Islet of Langerhans (tissue), 1 donor: ENCODE measurements around the gene RNF113B.

Source experiments
- FAIRE-seq: peaks from one replicate; lab custom pipeline; 2011; peaks lifted over from hg19 to GRCh38; lab: Jason Lieb, UNC

Gene RNF113B

GRCh38 chr13:98176777-98177608 lies at the start of gene RNF113B:
Gene RNF113B, minus strand, starts transcription at chr13:98177269. Its CDS starts 33 bp downstream, at chr13:98177236.
- no peak for FAIRE-seq

GRCh38 chr13:98226496-98226895 lies 49.4 kb upstream of the RNF113B start:
- FAIRE-seq = no peak

- FAIRE-seq = no peak
Observed at GRCh38 chr13:98225036-98225940, 48.2 kb upstream of the RNF113B start.

GRCh38 chr13:98224557-98224956 lies 47.5 kb upstream of the RNF113B start:
- no peak for FAIRE-seq

GRCh38 chr13:98223741-98224140 lies 46.7 kb upstream of the RNF113B start:
- no peak for FAIRE-seq

GRCh38 chr13:98222816-98223215 lies 45.7 kb upstream of the RNF113B start:
- FAIRE-seq = no peak

- no peak for FAIRE-seq
Observed at GRCh38 chr13:98222081-98222554, 45.0 kb upstream of the RNF113B start.

GRCh38 chr13:98221234-98221633 lies 44.2 kb upstream of the RNF113B start:
- FAIRE-seq = no peak

- FAIRE-seq = no peak
Observed at GRCh38 chr13:98220271-98220791, 43.3 kb upstream of the RNF113B start.

- FAIRE-seq = no peak
Observed at GRCh38 chr13:98219685-98220084, 42.6 kb upstream of the RNF113B start.

GRCh38 chr13:98217597-98217996 lies 40.5 kb upstream of the RNF113B start:
- FAIRE-seq = no peak

GRCh38 chr13:98216711-98217285 lies 39.7 kb upstream of the RNF113B start:
- no peak for FAIRE-seq

- no peak for FAIRE-seq
Observed at GRCh38 chr13:98216135-98216565, 39.1 kb upstream of the RNF113B start.

- peak; percentile 49 for FAIRE-seq
Observed at GRCh38 chr13:98215508-98215907, 38.4 kb upstream of the RNF113B start.

GRCh38 chr13:98214707-98215106 lies 37.6 kb upstream of the RNF113B start:
- FAIRE-seq = no peak

GRCh38 chr13:98214008-98214643 lies 37.1 kb upstream of the RNF113B start:
- FAIRE-seq = no peak

- FAIRE-seq = no peak
Observed at GRCh38 chr13:98213354-98213753, 36.3 kb upstream of the RNF113B start.

GRCh38 chr13:98212763-98213162 lies 35.7 kb upstream of the RNF113B start:
- no peak for FAIRE-seq

GRCh38 chr13:98208606-98209005 lies 31.5 kb upstream of the RNF113B start:
- no peak for FAIRE-seq

GRCh38 chr13:98207416-98207815 lies 30.3 kb upstream of the RNF113B start:
- FAIRE-seq = no peak

- no peak for FAIRE-seq
Observed at GRCh38 chr13:98206946-98207345, 29.9 kb upstream of the RNF113B start.

GRCh38 chr13:98204546-98204945 lies 27.5 kb upstream of the RNF113B start:
- FAIRE-seq = no peak
